ENCODE measurements around the gene DUSP15. TPM values are rescaled to one million over a fixed set of nuclear protein-coding genes. Genes with fewer than 3 reads are reported as not detected.

Gene DUSP15
- total RNA-seq, 1 experiment from 2014 or later: not detected

DNA sequence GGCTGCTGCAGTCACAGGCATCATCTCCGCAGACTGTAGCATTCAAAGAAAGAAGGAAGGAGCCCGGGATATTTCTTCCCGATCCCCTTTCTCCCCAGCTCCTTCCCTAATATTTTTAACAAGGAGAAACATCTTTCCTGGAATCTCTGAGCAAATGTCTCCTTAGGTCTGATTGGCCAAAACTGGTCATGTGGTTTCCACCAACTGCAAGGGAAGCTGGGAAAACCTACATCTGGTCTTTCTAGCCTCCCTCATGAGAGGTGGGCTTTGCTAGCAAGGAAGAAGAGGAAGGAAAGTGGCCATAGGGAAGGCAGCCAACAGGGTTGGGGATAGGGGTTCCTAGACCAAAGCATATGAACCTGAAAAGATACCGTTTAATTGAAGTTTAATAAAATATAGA is 46.4 kb upstream of the DUSP15 start:
- no peak overlapping the region for H3K27ac Mint-ChIP-seq (ENCODE audit: unreplicated experiment)
- H3K4me1 Mint-ChIP-seq (ENCODE audit: low read depth, unreplicated experiment): no peaks in the 10 kb centered on the region
- BruUV-seq (replicated peaks): no TSS peak
- H3K36me3 Mint-ChIP-seq (ENCODE audit: insufficient read depth, unreplicated experiment): no peaks in the 10 kb centered on the region
- H3K9me3 Mint-ChIP-seq (ENCODE audit: low read depth, unreplicated experiment): no peaks in the 10 kb centered on the region
- H3K4me3 Mint-ChIP-seq (ENCODE audit: low read depth, unreplicated experiment): no peak overlapping the region
- intact Hi-C loops (cut with micrococcal nuclease; ENCODE audit: unreplicated experiment): no loop called here
- TF ChIP-seq, protein P1, sequence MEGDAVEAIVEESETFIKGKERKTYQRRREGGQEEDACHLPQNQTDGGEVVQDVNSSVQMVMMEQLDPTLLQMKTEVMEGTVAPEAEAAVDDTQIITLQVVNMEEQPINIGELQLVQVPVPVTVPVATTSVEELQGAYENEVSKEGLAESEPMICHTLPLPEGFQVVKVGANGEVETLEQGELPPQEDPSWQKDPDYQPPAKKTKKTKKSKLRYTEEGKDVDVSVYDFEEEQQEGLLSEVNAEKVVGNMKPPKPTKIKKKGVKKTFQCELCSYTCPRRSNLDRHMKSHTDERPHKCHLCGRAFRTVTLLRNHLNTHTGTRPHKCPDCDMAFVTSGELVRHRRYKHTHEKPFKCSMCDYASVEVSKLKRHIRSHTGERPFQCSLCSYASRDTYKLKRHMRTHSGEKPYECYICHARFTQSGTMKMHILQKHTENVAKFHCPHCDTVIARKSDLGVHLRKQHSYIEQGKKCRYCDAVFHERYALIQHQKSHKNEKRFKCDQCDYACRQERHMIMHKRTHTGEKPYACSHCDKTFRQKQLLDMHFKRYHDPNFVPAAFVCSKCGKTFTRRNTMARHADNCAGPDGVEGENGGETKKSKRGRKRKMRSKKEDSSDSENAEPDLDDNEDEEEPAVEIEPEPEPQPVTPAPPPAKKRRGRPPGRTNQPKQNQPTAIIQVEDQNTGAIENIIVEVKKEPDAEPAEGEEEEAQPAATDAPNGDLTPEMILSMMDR (IDR thresholded peaks at IDR 0.05; ENCODE audit: unreplicated experiment): no peak
- DNase-seq: no peak
- CTCF ChIA-PET: no interaction called here
- peaks cover 96% of the 10 kb centered on the region for H3K27me3 Mint-ChIP-seq (ENCODE audit: unreplicated experiment)

DNA sequence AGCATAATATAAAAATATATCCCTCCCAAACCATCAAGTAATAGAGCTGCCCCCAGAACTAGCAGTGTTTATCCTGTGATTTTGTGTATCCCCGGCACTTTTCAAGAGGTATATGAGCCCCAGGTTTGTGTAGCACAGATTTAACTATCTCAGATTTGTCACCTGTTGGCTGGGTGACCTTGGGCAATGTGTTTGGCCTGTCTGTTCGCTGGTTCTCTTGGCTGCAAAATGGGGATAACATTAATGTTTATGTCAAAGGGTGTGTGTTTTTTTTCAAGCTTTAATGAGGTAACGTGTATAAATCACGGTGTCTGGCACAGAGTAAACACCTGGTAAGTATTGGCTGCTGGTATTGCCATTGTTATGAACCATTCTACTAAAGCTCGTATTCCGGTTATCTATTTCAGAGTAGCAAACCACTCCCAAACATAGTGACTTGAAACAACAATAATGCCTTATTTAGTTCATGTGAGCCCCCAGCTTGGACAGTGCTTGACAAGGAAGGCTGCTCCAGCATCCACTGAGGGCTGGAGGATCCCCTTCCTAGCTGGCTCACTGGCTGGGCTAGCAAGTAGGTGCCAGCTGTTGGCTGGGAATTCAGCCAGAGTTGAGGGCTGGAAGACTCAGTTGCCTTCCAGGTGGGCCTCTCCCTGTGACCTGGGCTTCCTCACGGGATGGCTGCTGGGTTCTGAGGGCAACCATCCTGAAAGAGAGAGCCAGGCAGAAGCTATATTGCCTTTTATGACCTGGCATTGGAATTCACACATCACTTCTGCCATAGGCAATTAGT is 45.4 kb upstream of the DUSP15 start:
- intact Hi-C loops (cut with micrococcal nuclease; ENCODE audit: unreplicated experiment): no loop called here
- TF ChIP-seq, protein P1 (IDR thresholded peaks at IDR 0.05; ENCODE audit: unreplicated experiment): no peak
- H3K4me1 Mint-ChIP-seq (ENCODE audit: low read depth, unreplicated experiment): no peaks in the 10 kb centered on the region
- no peak for DNase-seq
- H3K27me3 Mint-ChIP-seq (ENCODE audit: unreplicated experiment): peaks cover 91% of the 10 kb centered on the region
- CTCF ChIA-PET: interaction anchor here (0.6 kb wide), 1 partner anchor 44 kb away, joined by 3 read pairs; no protein-coding TSS in a partner anchor
- H3K36me3 Mint-ChIP-seq (ENCODE audit: insufficient read depth, unreplicated experiment): no peaks in the 10 kb centered on the region
- no TSS peak for BruUV-seq (replicated peaks)
- no peak overlapping the region for H3K4me3 Mint-ChIP-seq (ENCODE audit: low read depth, unreplicated experiment)
- H3K9me3 Mint-ChIP-seq (ENCODE audit: low read depth, unreplicated experiment): no peaks in the 10 kb centered on the region
- no peak overlapping the region for H3K27ac Mint-ChIP-seq (ENCODE audit: unreplicated experiment)

DNA sequence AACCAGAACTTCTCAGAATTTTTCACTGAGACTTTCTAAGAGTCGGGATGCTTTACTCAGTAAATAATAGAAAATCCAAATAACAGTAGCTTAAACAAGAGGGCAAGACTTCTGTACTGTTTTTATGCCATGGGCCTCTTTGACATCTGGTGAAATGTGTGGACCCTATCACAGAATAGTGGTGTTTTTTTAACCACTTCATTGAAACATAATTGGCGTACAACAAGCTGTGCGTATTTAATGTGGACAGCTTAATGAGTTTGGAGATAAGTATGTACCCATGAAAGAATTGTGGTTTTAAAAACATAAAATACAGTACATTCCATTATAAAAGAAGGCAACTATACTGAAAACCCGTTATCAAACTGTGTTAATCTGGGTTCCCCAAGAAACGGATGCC is 43.8 kb upstream of the DUSP15 start:
- Mint-ChIP-seq H3K9me3 (ENCODE audit: low read depth, unreplicated experiment) (no peaks in the 10 kb centered on the region), H3K27me3 (ENCODE audit: unreplicated experiment) (peaks cover 79% of the 10 kb centered on the region)
- no TSS peak for BruUV-seq (replicated peaks)

DNA sequence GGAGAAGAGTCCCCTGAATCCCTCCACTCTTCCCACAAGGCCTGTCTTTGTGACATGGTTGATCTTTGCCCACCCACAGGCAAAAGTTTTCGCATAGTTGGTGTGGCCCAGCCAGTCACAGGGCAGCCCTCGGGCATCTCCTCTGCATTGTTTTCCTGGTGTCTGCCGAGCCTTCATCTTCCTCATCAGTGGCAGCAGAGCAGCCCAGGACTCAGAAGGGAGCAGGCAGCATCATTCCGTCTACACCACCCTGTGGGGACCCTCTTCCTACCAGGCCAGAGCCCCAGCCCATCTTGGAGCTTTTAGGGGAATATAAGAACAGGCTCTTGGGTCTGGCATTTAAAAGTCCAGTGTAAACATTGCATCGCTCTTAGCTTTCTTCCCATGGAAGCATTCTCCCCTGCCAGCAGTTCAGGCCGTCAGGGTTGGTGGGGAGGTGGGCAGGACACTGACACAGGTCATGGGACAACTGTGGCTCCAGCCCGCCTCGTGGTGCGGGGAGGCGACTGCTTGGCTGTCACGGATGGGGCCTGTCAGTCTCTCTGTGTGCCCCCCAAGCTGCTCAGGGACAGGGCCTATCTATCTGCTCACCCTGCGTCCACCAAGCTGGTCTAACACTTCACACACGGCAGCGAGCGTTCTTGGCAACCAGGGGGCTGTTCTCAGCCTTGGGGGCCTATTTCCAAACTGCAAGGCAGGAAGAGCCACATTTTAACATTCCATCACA is 43.3 kb upstream of the DUSP15 start:
- no peak overlapping the region for H3K27ac Mint-ChIP-seq (ENCODE audit: unreplicated experiment)
- no peaks in the 10 kb centered on the region for H3K36me3 Mint-ChIP-seq (ENCODE audit: insufficient read depth, unreplicated experiment)
- peaks cover 79% of the 10 kb centered on the region for H3K27me3 Mint-ChIP-seq (ENCODE audit: unreplicated experiment)
- intact Hi-C loops (cut with micrococcal nuclease; ENCODE audit: unreplicated experiment): no loop called here
- H3K9me3 Mint-ChIP-seq (ENCODE audit: low read depth, unreplicated experiment): no peaks in the 10 kb centered on the region
- H3K4me1 Mint-ChIP-seq (ENCODE audit: low read depth, unreplicated experiment): no peaks in the 10 kb centered on the region
- CTCF ChIA-PET: interaction anchor here (0.6 kb wide), 1 partner anchor 327 kb away, joined by 3 read pairs; no protein-coding TSS in a partner anchor
- BruUV-seq (replicated peaks): no TSS peak
- TF ChIP-seq, protein P1 (IDR thresholded peaks at IDR 0.05; ENCODE audit: unreplicated experiment): no peak
- H3K4me3 Mint-ChIP-seq (ENCODE audit: low read depth, unreplicated experiment): no peak overlapping the region
- DNase-seq: no peak

More for the DNA sequence above, 43.8 kb upstream of the DUSP15 start:
- no peak for DNase-seq
- Mint-ChIP-seq H3K36me3 (ENCODE audit: insufficient read depth, unreplicated experiment) (no peaks in the 10 kb centered on the region), H3K4me3 (ENCODE audit: low read depth, unreplicated experiment) (no peak overlapping the region), H3K27ac (ENCODE audit: unreplicated experiment) (no peak overlapping the region), H3K4me1 (ENCODE audit: low read depth, unreplicated experiment) (no peaks in the 10 kb centered on the region)
- intact Hi-C loops (cut with micrococcal nuclease; ENCODE audit: unreplicated experiment): no loop called here
- TF ChIP-seq, protein P1 (IDR thresholded peaks at IDR 0.05; ENCODE audit: unreplicated experiment): no peak
- CTCF ChIA-PET: interaction anchor here (0.6 kb wide), 1 partner anchor 326 kb away, joined by 3 read pairs; no protein-coding TSS in a partner anchor
